GM19043 (cell line): Measurements from ENCODE around the gene ANK2.
"Not testable (repeated sequence)": the region's sequence is repeated elsewhere in the genome, so short reads cannot be mapped to it uniquely, and the experiment has no call there.

ENCODE experiments used
- ATAC-seq: cut with Tn5 transposase; IDR thresholded peaks from one replicate; pipeline ENCODE4 v1.9.1; 2021; ENCODE audit warnings: low read depth; ENCODE audit not compliant: unreplicated experiment

Gene ANK2

DNA sequence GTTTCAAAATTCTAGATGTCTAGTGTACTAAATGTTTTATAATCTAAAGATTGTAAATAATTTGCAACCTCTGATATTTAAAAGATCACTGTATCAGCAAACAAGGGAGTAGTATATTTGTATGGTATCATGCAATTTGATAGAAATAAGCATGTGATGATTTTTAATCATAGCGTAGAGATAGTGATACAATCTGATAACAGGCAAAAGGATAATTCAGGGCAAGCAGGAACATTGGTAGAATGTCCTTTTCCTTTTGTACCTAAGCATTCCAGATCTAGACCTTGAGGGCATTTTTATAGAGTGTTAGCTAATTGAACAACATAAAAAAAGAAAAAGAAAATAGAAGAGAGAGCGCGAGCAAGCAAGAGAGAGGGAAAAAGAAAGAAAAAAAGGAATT, 1.4 kb downstream of the ANK2 start:
- ATAC-seq = no peak

DNA sequence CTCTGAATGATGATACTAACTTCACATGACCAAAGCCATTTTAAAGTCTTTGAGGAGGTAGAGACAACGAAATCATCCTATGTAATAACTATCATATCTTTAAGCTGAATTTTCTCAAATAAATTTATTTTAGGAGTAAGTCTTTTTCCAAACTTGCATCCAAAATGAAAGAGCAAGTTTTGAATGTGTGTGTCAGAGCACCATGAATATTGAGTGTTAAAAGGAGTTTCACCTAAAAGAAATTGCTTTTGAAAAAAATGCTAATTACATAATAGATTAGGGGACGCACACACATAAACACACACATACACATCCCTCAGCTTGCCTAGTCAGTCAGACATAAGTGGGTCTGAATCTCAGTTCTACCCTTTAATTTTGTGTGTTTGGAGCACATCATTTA, 1.9 kb downstream of the ANK2 start:
- no peak for ATAC-seq

DNA sequence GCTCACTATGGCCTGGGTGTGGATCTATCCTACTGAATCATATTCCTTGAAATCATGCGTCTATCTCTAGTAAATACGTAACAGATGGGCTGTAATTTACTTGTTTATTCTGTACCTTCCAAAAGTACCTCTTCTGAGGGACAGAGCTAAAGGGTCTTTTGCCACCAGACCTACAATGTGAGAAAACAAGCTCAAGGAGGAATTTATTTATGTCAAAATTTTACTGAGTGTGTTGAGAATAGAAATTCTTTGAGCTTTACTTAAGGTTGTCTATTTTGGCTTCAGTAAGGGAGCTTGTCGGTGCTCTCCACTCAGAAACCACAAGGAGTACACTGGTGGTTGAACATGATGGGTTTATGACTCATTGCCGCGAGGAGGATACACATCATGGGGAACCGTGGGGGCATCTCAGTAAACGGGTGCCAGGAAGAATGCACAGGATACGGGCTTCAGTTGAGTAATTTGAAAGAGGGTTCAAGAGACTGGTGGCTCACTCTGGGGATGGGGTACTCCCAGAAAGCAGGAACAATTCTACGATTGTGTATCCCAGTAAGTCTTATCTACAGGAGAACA, 3.0 kb downstream of the ANK2 start:
- peak; percentile 77 for ATAC-seq

DNA sequence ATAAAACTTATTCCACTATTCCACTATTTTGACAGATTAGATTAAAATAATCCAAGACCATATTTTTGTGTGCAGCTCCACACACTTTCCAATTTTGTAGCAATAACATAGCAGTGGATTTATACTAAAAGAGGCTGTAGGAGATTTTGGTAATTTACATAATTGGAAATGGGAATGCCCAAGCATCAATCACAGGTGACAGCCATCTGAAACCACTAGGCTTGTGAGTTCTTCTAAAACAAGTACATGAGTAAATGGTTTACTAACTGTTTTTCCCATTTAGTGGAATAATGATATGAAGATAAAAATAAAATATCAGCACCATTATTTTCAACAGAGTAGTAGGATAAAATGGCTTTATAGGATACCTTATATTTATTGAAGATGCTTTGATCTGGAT, 4.4 kb downstream of the ANK2 start:
- ATAC-seq = no peak

DNA sequence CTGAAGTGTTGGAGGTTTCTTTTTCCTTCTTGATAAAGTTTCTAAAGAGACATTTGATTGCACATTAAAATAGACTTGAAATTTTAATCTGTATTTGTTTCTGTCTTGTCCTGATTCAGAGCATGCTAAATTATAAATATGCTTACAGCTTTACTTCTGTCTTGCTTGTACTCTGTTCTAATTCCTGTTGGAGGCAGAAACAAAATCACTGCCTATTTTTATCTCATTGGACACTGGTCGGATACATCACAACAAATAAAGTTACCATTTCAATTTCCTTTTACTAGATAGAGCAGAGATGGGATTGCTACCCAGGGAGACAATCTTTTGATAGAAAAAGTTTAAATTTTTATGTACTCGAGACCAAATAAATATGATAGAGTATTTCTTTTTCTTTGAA, 6.9 kb downstream of the ANK2 start:
- ATAC-seq = no peak

DNA sequence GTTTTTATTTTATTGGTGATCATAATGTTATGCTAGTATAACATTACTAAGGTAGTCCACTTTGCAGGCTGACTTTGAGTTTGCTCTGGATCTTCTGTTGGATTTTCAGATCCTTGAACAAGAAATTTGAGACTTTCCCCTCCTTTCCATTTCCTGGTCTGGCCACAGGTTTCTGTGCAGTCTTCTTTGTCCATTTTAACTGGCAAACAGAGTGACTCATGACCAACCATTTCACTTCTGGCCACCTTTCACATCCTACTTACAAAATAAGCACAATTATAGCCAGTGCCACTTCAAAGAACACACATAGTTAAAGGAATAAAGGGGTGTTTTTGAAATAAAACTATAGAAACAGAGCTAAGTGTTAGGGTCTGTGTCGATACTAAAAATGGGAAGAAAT, 8.4 kb downstream of the ANK2 start:
- no peak for ATAC-seq

DNA sequence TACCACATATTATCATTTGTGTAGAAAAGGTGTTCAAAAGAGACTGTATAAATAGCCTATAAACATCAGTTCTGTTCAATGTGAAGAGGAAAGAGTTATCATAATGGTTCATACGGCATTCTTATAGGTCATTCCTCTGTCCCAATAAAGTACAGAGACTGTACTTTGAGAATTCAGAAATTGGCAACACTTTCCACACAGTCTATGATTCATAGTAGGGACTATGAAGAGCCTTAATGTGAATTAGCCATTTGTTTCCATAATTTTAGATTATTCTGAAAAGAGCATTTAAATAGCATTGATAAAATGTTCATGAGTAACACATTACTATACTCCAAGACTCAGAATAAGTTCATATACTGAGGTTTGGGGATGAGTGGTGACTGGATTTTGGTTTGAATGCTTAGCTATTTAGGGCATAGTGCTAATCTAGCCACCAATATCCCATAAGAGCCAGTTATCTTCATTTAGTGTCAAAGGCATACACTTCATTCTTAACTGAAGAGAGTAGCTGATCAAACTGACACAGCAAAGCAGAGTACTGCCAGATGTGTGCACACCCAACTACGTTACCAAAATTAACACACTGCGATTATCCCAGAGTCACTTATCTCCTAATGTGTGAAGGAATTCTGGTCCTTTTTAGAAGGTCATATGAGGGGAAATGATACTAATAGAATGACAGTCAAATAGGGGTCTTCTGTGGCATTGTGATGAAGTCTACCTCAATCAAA, 10.2 kb downstream of the ANK2 start:
- ATAC-seq = no peak

DNA sequence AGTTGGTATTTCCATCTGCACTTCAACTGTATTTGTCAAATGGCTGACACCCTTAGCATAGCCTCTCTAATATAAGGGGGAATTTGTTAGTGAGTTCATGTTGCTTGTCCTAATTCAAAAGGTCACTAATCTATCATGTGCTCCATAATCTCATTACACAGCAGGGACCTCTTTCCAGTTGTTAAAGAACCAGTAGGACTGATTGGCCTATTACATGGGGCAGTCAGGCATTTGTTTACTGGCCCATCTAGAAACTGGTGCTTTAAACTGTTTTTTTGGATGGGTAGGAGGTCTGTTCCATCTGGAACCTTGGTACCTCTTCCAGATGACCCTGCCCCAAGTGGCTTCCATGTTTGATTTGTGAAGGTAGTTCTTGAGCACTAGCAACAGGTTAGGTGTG, 11.4 kb downstream of the ANK2 start:
- ATAC-seq = no peak

DNA sequence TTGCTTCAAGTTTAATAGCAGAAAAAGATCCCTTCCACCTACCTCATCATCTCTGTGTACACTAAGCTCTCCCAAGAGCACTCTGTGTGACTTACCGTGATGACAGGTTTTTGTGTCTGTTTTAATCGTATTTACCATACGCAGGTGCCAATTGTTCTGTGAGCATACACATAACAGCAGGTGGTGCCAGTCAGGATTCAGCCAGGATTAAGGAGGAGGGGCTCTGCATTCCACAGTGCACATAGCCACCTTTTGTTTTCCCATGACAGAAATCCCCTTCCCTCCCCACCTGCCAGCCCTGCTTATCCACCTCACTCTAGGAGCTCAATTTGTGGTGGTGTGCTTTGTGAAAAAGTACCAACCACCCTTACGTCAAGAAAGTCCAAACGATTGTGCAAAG, 14.8 kb downstream of the ANK2 start:
- ATAC-seq = no peak

DNA sequence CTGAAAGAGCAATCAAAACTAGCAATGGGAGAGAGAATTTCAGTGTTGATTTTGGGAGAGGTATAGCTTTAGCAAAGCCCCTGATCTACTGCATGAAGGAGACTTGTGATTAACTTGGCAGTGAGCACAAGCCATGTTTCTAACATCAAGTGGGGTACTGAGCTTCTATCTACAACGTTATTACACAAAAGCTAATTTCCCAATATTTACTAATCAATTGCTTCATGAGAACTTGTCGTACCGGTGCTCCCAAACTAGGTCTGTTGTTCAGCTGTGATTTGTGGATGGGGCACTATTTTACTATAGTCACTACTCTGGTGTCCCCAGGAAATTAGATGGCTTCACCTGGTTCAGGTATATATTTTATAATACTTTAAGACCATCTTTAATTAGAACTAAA, 16.2 kb downstream of the ANK2 start:
- ATAC-seq = no peak

DNA sequence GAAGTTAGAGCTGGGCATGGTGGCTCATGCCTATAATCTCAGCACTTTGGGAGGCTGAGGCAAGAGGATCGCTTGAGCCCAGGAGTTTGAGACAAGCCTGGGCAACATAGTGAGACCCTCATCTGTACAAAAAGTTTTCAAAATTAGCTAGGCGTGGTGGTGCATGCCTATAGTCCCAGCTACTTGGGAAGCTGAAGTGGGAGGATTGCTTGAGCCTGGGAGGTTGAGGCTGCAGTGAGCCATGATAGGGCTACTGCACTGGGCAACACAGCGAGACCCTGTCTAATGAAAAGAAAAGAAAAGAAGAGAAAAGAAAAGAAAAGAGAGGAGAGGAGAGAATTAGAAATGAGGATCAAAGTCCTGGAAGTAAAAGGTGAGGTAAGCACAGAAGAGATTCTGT, 19.3 kb downstream of the ANK2 start:
- ATAC-seq = not testable (repeated sequence)

DNA sequence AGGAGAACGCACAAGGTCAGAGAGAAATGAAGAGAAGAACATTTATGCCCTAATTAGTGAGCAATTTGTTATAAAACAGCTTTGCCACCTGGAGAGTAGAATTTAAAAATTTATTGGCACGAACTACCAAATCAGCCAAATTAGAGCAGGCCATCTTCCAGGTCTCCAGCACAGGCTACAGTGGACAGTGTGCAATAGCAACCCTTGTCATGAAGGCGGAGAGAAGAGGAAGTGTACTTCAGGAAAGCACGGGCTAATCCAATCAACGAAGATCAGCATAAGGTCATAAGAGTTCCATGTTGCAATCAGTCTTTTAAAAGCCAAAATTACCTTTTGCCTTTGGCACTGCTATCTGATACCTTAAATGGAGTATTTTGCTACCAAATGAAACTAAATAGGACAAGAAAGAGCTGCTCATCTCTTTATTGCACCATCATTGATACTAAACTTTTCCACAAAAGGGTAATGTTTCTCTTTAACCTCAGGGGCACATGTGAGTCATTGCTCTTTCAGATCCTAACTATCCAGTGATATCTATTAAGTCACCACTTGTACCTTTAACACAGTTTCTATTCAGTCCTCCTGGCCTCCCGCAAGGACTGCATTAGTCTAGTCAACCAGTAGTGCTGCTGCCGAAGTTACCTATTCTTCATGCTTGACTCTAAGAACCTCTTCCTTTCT, 19.9 kb downstream of the ANK2 start:
- no peak for ATAC-seq

DNA sequence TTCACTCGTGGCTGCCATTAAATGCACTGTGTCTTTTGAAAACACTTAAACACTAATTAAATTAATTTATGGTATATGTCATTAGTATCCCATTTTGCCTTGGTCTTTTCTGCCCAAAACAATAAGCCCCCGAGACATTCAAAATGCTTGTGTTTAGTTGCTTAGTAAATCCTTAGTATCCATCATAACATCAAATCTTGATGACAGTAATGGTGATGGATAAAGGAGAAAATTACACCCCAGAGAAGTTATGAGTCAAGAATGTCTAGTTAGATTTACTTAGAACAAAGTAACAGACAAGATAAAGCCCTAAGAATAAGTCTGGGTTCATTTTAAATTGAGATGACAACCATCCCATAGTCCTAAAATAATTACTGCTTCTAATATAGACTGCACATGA, 21.3 kb downstream of the ANK2 start:
- no peak for ATAC-seq

DNA sequence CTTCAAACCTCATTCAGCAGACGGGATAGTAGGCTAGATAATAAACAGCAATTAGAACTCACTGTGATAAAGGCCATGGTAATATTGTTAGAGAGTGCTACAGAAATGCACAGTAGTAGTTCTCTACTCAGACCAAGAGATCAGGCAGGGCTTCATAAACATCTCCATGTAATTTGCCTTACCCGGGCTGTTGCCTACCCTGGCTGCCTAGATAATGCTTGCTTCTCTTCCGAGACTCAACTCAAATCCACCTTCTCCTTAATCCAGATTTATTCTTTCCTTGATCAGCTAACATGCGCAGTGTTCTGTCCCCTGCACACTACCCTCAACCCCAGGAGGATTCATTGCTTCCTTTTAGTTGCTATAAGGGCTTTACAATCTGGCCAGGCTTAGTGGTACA, 21.8 kb downstream of the ANK2 start:
- no peak for ATAC-seq

DNA sequence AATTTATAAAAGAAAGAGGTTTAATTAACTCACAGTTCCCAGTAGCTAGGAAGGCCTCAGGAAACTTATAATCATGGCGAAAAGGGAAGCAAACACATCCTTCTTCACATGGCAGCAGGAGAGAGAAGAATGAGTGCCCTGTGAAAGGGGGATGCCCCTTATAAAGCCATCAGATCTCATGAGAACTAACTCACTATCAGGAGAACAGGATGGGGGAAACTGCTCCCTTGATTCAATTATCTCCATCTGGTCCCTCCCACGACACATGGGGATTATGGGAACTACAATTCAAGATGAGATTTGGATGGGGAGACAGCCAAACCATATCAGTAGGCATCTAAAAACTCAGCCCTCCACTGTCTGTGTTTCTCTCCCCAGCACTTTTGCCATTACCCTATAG, 22.4 kb downstream of the ANK2 start:
- ATAC-seq = no peak

DNA sequence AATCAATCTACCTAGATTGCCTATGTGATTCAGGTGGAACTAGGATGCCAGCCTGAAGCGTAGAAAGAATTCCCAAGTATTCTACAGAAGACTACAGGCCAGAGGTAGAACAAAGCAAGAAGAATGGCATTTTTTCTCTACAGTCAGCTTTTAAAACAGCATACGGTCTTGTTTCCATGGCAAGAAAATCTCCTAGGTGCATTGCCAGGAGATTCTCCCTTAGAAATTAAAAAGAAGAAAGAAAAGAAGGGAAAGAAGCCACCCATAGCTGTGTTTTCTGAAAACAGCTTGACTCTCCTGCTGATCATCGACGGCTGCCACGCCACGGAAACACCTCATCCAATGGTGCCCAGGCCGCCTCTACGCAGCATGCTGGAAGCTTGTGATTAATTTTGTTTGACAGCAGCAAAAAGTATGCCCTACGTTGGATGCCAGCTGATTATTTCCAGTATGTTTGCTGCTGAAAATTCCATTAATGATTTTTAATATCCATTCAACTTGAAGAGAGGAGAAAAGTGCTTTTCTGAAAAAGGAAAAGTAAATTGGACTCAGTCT, 24.1 kb downstream of the ANK2 start:
- ATAC-seq = no peak

DNA sequence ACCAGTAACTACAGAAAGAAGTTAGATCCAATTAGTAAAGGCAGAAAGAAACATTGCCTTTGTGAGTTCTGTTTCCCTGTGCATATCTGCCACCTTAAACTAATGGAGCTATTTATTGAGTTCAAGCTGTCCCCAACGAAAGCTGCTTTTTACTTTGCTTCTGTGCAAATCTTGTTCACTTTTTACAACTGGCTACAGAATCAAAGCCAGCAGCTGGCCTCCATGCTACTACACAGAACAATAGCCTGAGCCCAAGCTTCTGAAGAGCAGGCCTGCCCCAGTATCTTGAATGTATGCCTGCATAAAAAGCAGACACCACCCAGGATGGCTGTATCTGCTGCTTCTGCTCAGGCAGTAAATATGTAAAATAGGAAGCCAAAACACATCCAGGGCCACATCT, 28.1 kb downstream of the ANK2 start:
- no peak for ATAC-seq

DNA sequence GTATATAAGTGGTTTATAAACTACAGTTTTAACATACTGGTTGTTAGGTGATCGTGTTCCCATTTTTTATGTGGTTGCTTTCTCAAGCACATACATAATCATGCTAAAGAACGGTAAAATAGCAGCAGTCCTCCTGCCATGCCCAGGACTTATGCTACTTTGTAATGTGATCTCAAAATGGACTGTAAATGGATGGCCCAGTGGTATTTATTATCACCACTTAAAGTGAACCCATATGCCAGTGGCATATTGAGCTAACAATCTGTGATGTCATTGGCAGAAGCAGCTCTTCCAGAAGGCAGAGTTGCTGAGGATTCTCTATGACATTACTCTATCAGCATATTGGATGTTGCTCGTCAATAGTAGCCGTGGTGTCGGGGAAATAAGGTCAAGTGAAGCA, 28.6 kb downstream of the ANK2 start:
- ATAC-seq = no peak

DNA sequence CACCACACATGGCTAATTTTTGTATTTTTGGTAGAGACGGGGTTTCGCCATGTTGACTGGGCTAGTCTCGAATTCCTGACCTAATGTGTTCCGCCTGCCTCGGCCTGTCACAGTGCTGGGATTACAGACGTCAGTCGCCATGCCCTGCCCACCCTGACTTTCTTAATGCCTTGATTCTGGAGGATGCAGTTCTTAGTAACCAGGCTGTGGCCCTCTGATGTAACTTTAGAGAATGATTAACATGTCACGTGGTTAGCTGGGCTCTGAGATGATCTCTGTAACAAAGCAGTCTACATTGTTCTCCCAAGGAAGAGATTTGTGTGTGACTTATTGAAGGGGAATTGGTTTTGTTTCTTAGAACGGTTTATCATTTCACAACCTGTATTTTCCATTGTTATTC, 30.6 kb downstream of the ANK2 start:
- peak; percentile 68 for ATAC-seq

DNA sequence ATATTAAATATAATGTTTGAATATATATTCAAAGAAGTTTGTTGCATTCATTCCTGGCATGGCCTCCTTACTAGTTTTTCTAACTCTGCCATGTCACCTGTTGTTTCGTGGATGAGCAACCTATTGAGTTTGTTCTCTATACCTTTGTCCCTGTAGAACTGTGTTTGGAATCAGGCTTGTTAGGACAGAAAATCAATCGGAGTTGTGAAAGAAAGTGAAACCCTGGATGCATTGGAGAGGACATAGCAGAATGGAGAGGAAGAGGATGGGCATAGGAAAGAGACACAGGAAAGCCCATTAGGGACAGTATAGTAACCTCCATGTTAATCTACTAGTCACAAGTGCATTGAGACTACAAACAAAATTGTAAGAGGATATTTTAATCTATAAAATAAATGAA, 31.2 kb downstream of the ANK2 start:
- no peak for ATAC-seq

DNA sequence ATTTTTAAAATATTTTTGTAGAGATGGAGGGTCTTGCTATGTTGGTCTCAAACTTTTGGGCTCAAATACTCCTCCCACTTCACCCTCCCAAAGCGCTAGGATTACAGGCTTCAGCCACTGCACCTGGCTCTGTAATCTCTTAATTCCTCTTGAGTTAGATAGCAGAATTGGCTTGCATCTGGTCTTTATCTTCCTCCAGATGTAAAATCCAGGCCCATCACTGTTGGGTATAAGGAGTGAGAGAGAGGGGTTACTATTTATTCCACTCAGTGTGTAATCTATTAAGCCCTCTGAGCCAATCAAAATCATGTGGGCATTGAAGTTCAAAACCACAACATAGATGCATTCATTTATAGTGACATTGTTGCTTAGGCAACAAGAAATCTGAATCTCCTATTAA, 33.9 kb downstream of the ANK2 start:
- no peak for ATAC-seq

DNA sequence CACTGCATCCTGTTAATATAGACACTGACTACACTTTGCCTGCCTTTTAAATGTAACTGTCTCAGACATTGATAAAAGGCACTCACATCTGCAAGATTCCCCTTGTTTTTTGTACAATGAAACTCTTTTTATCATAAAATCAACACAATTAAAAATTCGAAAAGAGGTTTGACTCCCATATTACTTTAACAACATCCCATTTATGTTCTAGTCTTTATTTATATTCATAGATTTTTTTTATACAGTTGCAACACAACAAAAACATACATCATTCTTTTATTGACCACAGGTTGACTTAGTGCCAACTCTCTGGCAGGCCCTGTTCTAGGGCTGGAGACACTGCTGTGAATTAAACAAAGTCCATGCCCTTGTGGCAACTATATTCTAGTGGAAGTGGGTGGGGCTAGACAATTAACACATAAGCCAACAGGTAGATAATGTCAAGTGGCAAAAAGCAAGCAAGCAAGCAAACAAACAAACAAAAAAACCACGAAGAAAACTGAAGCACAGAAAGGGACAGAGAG, 36.8 kb downstream of the ANK2 start:
- ATAC-seq = no peak
